M059J (cell line): ENCODE results near the gene SOCS1. TPM values are rescaled to one million over a fixed set of nuclear protein-coding genes. Genes with fewer than 3 reads are reported as not detected.
A peak's percentile ranks its signal among the peaks of the same experiment; 100 is the strongest.
"Not testable (repeated sequence)": the region's sequence is repeated elsewhere in the genome, so short reads cannot be mapped to it uniquely, and the experiment has no call there.

Experiments used
- DNase-seq: peaks from one replicate; pipeline ENCODE4 v3.0.0-alpha.2; 2012; ENCODE audit warnings: low read depth
- total RNA-seq: library from RNA; depleted of rRNA; stranded (reverse); fragments of >200 nt; shearing (Covaris generic); gene quantifications from 2 replicates; pipeline ENCODE4 v1.2.3, GENCODE V29; 2014

The SOCS1 gene
- total RNA-seq, 1 experiment from 2014 or later = 6.6 TPM

GRCh38 chr16:11224894-11225676 is 30.9 kb downstream of the SOCS1 start:
- DNase-seq = no peak

DNA sequence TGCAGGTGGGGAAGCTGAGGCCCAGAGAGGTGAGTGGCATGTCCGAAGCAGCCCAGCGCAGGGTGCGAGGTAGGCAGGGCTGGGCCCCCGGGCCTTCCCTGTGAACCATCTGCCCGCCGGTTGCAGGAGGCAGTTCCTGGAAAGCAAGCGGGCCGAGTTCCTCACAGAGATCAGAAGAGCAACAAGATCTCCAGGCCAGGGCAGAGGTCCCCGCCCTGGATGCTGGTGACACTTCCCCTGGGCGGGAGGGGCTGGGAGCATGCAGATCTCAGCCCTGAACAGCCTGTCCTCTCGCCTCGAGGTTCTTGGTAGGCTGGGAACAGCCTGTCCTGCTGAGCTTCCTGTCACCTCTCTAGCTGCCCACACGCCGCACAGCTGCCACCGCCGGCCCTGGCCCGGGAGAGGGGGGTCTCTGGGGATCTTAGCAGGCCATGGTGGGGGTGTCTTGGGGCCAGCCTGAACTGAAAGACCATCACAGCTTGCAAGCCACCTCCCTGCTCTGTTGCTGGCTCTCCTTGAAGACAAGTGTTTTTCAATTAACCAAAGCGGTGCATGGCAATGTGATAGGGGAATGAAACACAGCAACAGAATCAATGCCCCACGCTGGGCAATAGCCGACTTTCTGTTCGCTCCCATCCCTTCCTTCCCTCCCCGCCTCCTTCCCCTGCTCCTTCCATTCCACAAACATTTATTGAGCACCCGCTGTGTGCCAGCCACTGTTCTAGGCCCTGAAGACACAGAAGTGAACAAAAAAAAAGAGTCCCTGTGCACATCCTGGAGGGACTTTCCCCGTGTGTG is 31.7 kb downstream of the SOCS1 start:
- no peak for DNase-seq

- not testable (repeated sequence) for DNase-seq
Measured at GRCh38 chr16:11220507-11220906, 35.5 kb downstream of the SOCS1 start.

GRCh38 chr16:11219178-11219577 is 36.8 kb downstream of the SOCS1 start:
- DNase-seq = no peak

GRCh38 chr16:11218604-11218962 is 37.4 kb downstream of the SOCS1 start:
- DNase-seq = no peak

DNA sequence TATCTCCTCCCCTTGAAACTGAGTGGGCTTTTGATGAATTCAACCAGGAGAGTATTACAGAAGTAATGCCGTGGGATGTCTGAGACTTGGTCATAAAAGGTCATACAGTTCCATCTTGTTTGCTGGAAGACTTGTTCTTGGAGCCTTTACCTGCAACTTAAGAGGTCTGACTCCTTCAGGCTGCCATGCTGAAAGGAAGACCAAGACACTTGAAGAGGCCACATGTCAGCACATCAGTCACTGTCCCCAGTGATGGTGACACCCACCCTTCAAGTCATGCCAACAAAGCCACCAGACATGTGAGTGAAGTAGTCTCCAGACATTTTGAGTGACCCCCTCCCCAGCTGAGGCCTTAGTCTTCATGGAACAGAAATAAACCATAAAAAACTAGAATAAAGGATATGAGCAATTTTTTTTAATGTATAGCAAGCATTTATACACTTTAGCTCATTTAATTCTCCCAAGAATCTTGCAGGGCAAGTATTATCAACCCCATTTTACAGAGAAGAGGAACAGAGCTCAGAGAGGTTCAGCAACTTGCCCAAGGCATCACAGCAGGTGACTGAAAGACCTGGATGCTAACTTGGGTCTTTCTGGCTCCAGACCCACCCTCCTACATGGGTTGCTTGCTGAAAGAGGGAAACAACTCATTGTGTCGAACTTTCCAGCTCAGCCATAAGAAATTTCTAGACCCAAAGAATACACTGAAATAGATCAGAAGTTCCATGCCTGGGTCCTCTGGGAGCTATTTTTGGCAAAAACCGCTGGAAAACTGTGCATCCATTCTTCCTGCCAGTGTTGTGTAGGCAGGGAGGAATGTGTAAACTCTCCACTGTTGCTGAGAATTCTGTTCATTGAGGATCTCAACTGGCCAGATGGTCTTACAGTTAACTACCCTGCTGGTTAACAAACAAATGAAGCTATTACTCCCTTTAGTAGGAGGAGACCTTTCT is 38.1 kb downstream of the SOCS1 start:
- DNase-seq = no peak

GRCh38 chr16:11215935-11216556 is 40.0 kb downstream of the SOCS1 start:
- no peak for DNase-seq

DNA sequence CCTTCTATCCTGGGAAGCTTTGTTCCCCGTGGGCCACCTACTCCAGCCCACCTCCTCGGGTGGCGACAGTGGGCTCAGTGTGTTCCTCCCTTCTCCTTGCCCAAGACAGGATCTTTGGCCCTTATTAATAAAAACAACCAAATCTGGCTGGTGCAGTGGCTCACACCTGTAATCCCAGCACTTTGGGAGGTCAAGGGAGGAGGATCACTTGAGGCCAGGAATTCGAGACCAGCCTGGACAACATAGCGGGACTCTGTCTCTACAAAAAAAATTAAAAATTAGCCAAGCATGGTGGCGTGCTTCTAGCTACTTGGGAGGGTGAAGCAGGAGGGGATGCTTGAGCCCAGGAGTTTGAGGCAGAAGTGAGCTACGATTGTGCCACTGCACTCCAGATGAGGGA is 42.2 kb downstream of the SOCS1 start:
- DNase-seq = no peak

DNA sequence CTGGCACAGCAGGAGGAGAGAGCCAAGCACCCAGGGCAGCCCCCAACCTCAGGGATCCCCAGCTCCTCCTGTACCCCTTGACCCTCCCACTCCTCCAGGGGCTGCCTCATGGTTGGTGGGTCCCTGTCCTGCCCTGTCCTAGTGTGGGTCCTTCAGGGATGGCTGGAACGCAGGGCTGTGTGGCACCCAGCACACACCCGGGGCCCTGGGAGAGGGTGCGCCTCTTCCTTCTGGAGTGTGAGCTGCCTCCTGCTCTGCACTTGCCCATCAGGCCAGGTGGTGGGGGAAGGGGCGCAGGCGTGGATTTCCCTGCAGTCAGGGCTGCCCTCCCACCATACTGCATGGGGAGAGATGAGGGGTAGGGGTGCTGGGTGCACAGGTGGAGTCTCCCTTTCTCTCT is 42.6 kb downstream of the SOCS1 start:
- DNase-seq = no peak

- DNase-seq = no peak
Measured at GRCh38 chr16:11212798-11213196, 43.2 kb downstream of the SOCS1 start.

GRCh38 chr16:11211977-11212797 is 43.8 kb downstream of the SOCS1 start:
- DNase-seq = no peak

- DNase-seq = no peak
Measured at GRCh38 chr16:11211061-11211976, 44.7 kb downstream of the SOCS1 start.

- no peak for DNase-seq
Measured at GRCh38 chr16:11210260-11210659, 45.7 kb downstream of the SOCS1 start.

GRCh38 chr16:11208916-11209665 is 46.9 kb downstream of the SOCS1 start:
- DNase-seq = no peak

- DNase-seq = no peak
Measured at GRCh38 chr16:11207646-11208045, 48.4 kb downstream of the SOCS1 start.

DNA sequence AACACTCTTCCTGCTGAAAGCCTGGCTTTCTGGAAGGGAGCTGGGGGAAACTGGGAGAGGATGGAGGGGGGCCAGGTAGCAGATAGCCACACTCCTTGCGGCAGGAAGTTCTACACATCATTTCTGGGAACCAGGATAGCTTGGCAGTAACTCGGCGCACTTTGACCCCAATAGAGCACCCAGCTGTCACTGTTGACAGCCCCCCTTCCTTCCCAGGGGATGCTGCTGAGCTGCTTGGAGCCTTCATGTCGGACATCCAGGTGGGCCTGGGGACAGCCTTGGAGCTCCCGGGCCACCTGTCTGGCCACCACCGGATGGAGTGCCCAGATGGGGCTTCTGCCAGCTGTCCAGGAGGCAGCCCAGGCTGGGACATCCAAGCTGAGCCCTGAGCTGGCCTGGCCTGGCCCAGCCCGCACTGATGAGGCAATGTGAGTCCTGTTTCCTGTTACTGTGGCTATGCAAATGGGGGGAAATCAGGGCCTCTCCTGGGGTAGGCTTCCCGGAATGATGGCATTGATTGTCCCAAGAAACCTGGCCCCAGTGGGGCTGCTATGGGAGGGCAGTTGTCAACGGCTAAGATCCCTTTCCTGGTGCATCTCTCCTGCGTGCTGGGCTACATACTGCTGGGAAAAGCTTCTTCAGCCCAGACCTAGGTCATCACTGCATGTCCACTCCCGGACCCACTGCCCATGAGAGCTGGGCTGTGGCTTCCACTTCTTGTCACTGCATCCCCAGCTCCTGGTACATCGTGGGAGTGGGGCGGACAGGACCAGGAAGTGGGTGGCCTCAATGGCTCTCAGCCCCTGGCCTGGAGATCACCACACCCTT is 50.0 kb downstream of the SOCS1 start:
- DNase-seq = peak; percentile 54

- no peak for DNase-seq
Measured at GRCh38 chr16:11205065-11205699, 50.8 kb downstream of the SOCS1 start.
